Measurements from ENCODE around the gene PRDM7.
"Not testable (repeated sequence)": the region's sequence is repeated elsewhere in the genome, so short reads cannot be mapped to it uniquely, and the experiment has no call there.

Gene PRDM7

GRCh38 chr16:90072442-90073105 lies 4.6 kb downstream of the PRDM7 start:
- no peak for DNase-seq (ENCODE audit: low read depth)

GRCh38 chr16:90070440-90070839 lies 6.7 kb downstream of the PRDM7 start:
- no peak for DNase-seq (ENCODE audit: low read depth)

GRCh38 chr16:90061437-90061836 lies 15.7 kb downstream of the PRDM7 start:
- DNase-seq (ENCODE audit: low read depth) = peak; percentile 21

GRCh38 chr16:90057738-90058173 lies 19.4 kb downstream of the PRDM7 start:
- peak; percentile 90 for DNase-seq (ENCODE audit: low read depth)

- DNase-seq (ENCODE audit: low read depth) = not testable (repeated sequence)
These were observed 20.6 kb downstream of the PRDM7 start for GRCh38 chr16:90056521-90056920.

GRCh38 chr16:90055371-90055770 lies 21.8 kb downstream of the PRDM7 start:
- no peak for DNase-seq (ENCODE audit: low read depth)

- no peak for DNase-seq (ENCODE audit: low read depth)
These were observed 22.6 kb downstream of the PRDM7 start for GRCh38 chr16:90054554-90054953.

- no peak for DNase-seq (ENCODE audit: low read depth)
These were observed 23.1 kb downstream of the PRDM7 start for GRCh38 chr16:90053902-90054500.

GRCh38 chr16:90050969-90051368 lies 26.2 kb downstream of the PRDM7 start:
- no peak for DNase-seq (ENCODE audit: low read depth)

- no peak for DNase-seq (ENCODE audit: low read depth)
These were observed 28.3 kb downstream of the PRDM7 start for GRCh38 chr16:90048737-90049330.

GRCh38 chr16:90048347-90048722 lies 28.8 kb downstream of the PRDM7 start:
- peak; percentile 13 for DNase-seq (ENCODE audit: low read depth)

- DNase-seq (ENCODE audit: low read depth) = no peak
These were observed 29.3 kb downstream of the PRDM7 start for GRCh38 chr16:90047714-90048346.

- peak; percentile 74 for DNase-seq (ENCODE audit: low read depth)
These were observed 30.0 kb downstream of the PRDM7 start for GRCh38 chr16:90046971-90047713.

GRCh38 chr16:90046122-90046970 lies 30.8 kb downstream of the PRDM7 start:
- no peak for DNase-seq (ENCODE audit: low read depth)

- DNase-seq (ENCODE audit: low read depth) = no peak
These were observed 33.0 kb downstream of the PRDM7 start for GRCh38 chr16:90044111-90044551.

- DNase-seq (ENCODE audit: low read depth) = no peak
These were observed 33.6 kb downstream of the PRDM7 start for GRCh38 chr16:90043526-90043925.

GRCh38 chr16:90042946-90043514 lies 34.1 kb downstream of the PRDM7 start:
- DNase-seq (ENCODE audit: low read depth) = no peak

GRCh38 chr16:90041896-90042473 lies 35.1 kb downstream of the PRDM7 start:
- DNase-seq (ENCODE audit: low read depth) = no peak

- DNase-seq (ENCODE audit: low read depth) = no peak
These were observed 36.7 kb downstream of the PRDM7 start for GRCh38 chr16:90040152-90041023.

- no peak for DNase-seq (ENCODE audit: low read depth)
These were observed 39.9 kb downstream of the PRDM7 start for GRCh38 chr16:90037276-90037675.

Measured in ELR (cell line).